H9 (cell line): ENCODE results near the gene GRB7. TPM values are rescaled to one million over a fixed set of nuclear protein-coding genes. Genes with fewer than 3 reads are reported as not detected.
A peak's percentile ranks its signal among the peaks of the same experiment; 100 is the strongest.

Experiments used
- DNase-seq: peaks from one replicate; pipeline ENCODE4 v3.0.0-alpha.2; 2017
- H2AFZ ChIP-seq: one replicate; pipeline ENCODE4 v1.6.1; 2013; ENCODE audit warnings: mild to moderate bottlenecking, low read length, control low read depth, moderate library complexity
- H2AK5ac ChIP-seq: 2 replicates; pipeline ENCODE4 v1.6.1; 2013; ENCODE audit warnings: low read length, control low read depth, mixed read lengths; ENCODE audit not compliant: insufficient read length
- H2BK120ac ChIP-seq: one replicate; pipeline ENCODE4 v1.6.1; 2013; ENCODE audit warnings: low read depth, mild to moderate bottlenecking, low read length, control low read depth, inconsistent platforms; ENCODE audit not compliant: poor library complexity, severe bottlenecking
- H2BK12ac ChIP-seq: 2 replicates; pipeline ENCODE4 v1.6.1; 2013; ENCODE audit warnings: low read length, control low read depth, mixed read lengths, low read depth; ENCODE audit not compliant: insufficient read length
- H2BK15ac ChIP-seq: 2 replicates; pipeline ENCODE4 v1.6.1; 2013; ENCODE audit warnings: low read depth, low read length, control low read depth
- H2BK20ac ChIP-seq: one replicate; pipeline ENCODE4 v1.6.1; 2013; ENCODE audit warnings: low read depth, mild to moderate bottlenecking, low read length, control low read depth, inconsistent platforms; ENCODE audit not compliant: poor library complexity, severe bottlenecking
- H2BK5ac ChIP-seq: 2 replicates; pipeline ENCODE4 v1.6.1; 2013; ENCODE audit warnings: low read length, control low read depth, mixed read lengths; ENCODE audit not compliant: insufficient read length
- H3K14ac ChIP-seq: 2 replicates; pipeline ENCODE4 v1.6.1; 2013; ENCODE audit warnings: low read length, control low read depth; ENCODE audit not compliant: insufficient read depth
- H3K18ac ChIP-seq: 2 replicates; pipeline ENCODE4 v1.6.1; 2013; ENCODE audit warnings: low read depth, mild to moderate bottlenecking, mixed read lengths, low read length, control low read depth; ENCODE audit not compliant: insufficient read length
- H3K23ac ChIP-seq: 2 replicates; pipeline ENCODE4 v1.6.1; 2013; ENCODE audit warnings: low read length, control low read depth, mixed read lengths, low read depth; ENCODE audit not compliant: insufficient read length
- H3K23me2 ChIP-seq: 2 replicates; pipeline ENCODE4 v1.6.1; 2013; ENCODE audit warnings: low read depth, mild to moderate bottlenecking, mixed read lengths, low read length, control low read depth; ENCODE audit not compliant: insufficient read length, poor library complexity, severe bottlenecking
- H3K27ac ChIP-seq: 2 replicates; pipeline ENCODE4 v1.5.1; 2013; ENCODE audit warnings: low read length, control low read depth, mixed read lengths, low read depth; ENCODE audit not compliant: insufficient read length
- H3K27me3 ChIP-seq: 2 replicates; pipeline ENCODE4 v1.6.1; 2013; ENCODE audit warnings: low read length, control low read depth, inconsistent platforms; ENCODE audit not compliant: insufficient read depth
- H3K4ac ChIP-seq: 2 replicates; pipeline ENCODE4 v1.6.1; 2013; ENCODE audit warnings: low read depth, mild to moderate bottlenecking, control low read depth, inconsistent platforms, low read length, moderate library complexity
- H3K4me1 ChIP-seq: 2 replicates; pipeline ENCODE4 v1.6.1; 2013; ENCODE audit warnings: low read length, control low read depth, inconsistent platforms; ENCODE audit not compliant: insufficient read depth
- H3K4me2 ChIP-seq: 2 replicates; pipeline ENCODE4 v1.6.1; 2013; ENCODE audit warnings: low read length, control low read depth, mixed read lengths; ENCODE audit not compliant: insufficient read length, insufficient read depth
- H3K56ac ChIP-seq: 2 replicates; pipeline ENCODE4 v1.6.1; 2013; ENCODE audit warnings: low read depth, mild to moderate bottlenecking, mixed read lengths, low read length, control low read depth; ENCODE audit not compliant: insufficient read length
- H3K79me1 ChIP-seq: 2 replicates; pipeline ENCODE4 v1.6.1; 2013; ENCODE audit warnings: low read depth, mild to moderate bottlenecking, moderate library complexity, low read length, control low read depth, inconsistent platforms; ENCODE audit not compliant: insufficient read depth, poor library complexity, severe bottlenecking
- H3K79me2 ChIP-seq: 2 replicates; pipeline ENCODE4 v1.6.1; 2013; ENCODE audit warnings: low read length, control low read depth, inconsistent platforms; ENCODE audit not compliant: insufficient read depth
- H3K9ac ChIP-seq: 2 replicates; pipeline ENCODE4 v1.6.1; 2013; ENCODE audit warnings: low read length, control low read depth, mixed read lengths; ENCODE audit not compliant: insufficient read length; ENCODE audit errors: extremely low read depth
- H3K9me3 ChIP-seq: one replicate; pipeline ENCODE4 v1.6.1; 2013; ENCODE audit warnings: low read depth, low read length, inconsistent platforms; ENCODE audit not compliant: control insufficient read depth
- H3T11ph ChIP-seq: one replicate; pipeline ENCODE4 v1.6.1; 2013; ENCODE audit warnings: mild to moderate bottlenecking, low read length, control low read depth, inconsistent platforms
- H4K20me1 ChIP-seq: one replicate; pipeline ENCODE4 v1.6.1; 2013; ENCODE audit not compliant: control insufficient read depth, insufficient read length, insufficient read depth
- H4K5ac ChIP-seq: 2 replicates; pipeline ENCODE4 v1.6.1; 2013; ENCODE audit warnings: low read depth, mild to moderate bottlenecking, mixed read lengths, low read length, control low read depth; ENCODE audit not compliant: insufficient read length
- H4K8ac ChIP-seq: replicated peaks from 2 replicates; pipeline ENCODE4 v1.6.1; 2013; ENCODE audit warnings: low read length, control low read depth, mixed read lengths, low read depth; ENCODE audit not compliant: insufficient read length
- H4K91ac ChIP-seq: 2 replicates; pipeline ENCODE4 v1.6.1; 2013; ENCODE audit warnings: low read depth, mild to moderate bottlenecking, moderate library complexity, mixed read lengths, low read length, control low read depth; ENCODE audit not compliant: insufficient read length
- H3K27ac Mint-ChIP-seq, 3 experiments: 2 replicates in 2 of 3; 3 replicates in 1 of 3; pipeline ENCODE4 v1.8.0; 2020 to 2021; ENCODE audit warnings: mixed read lengths in 3 of 3, mild to moderate bottlenecking in 1 of 3, moderate library complexity in 1 of 3
- H3K27me3 Mint-ChIP-seq: 2 replicates; pipeline ENCODE4 v1.8.0; 2021; ENCODE audit warnings: low read depth, mild to moderate bottlenecking, moderate library complexity, mixed read lengths
- H3K36me3 Mint-ChIP-seq, 3 experiments: 2 replicates in 2 of 3; 3 replicates in 1 of 3; pipeline ENCODE4 v1.8.0; 2020 to 2021; ENCODE audit warnings: low read depth in 3 of 3, mixed read lengths in 3 of 3; ENCODE audit not compliant: insufficient read depth in 1 of 3
- H3K4me1 Mint-ChIP-seq, 2 experiments: 2 replicates each; pipeline ENCODE4 v1.8.0; 2020; ENCODE audit warnings: mixed read lengths in 2 of 2
- H3K4me3 Mint-ChIP-seq, 2 experiments: 2 replicates in 1 of 2; 3 replicates in 1 of 2; pipeline ENCODE4 v1.8.0; 2020 to 2021; ENCODE audit warnings: mild to moderate bottlenecking in 2 of 2, mixed read lengths in 2 of 2, moderate library complexity in 1 of 2
- H3K9me3 Mint-ChIP-seq, 2 experiments: 2 replicates in 1 of 2; 3 replicates in 1 of 2; pipeline ENCODE4 v1.8.0; 2020; ENCODE audit warnings: mild to moderate bottlenecking in 2 of 2, mixed read lengths in 2 of 2, moderate library complexity in 1 of 2
- CTCF ChIP-seq: fragments of 200-600 bp; sonication (generic); conservative IDR thresholded peaks from 3 replicates; pipeline ENCODE4 v1.8.0; 2021; ENCODE audit warnings: antibody characterized with exemption, mild to moderate bottlenecking
- WGBS: extraction: QIAGEN DNeasy Blood & Tissue Kit; methylation state at CpG from one replicate; pipeline ENCODE4 v1.1.7; 2013; ENCODE audit warnings: missing lambda C conversion rate, low lambda C conversion rate, mixed read lengths; ENCODE audit not compliant: insufficient read length; ENCODE audit errors: extremely low coverage; 5-methylcytosine and 5-hydroxymethylcytosine counted together
- total RNA-seq: library from RNA; stranded (reverse); gene quantifications from 2 replicates; pipeline ENCODE4 v1.2.1, GENCODE V29; 2021

GRB7 gene
- total RNA-seq, 1 experiment from 2014 or later = 55.0 TPM

DNA sequence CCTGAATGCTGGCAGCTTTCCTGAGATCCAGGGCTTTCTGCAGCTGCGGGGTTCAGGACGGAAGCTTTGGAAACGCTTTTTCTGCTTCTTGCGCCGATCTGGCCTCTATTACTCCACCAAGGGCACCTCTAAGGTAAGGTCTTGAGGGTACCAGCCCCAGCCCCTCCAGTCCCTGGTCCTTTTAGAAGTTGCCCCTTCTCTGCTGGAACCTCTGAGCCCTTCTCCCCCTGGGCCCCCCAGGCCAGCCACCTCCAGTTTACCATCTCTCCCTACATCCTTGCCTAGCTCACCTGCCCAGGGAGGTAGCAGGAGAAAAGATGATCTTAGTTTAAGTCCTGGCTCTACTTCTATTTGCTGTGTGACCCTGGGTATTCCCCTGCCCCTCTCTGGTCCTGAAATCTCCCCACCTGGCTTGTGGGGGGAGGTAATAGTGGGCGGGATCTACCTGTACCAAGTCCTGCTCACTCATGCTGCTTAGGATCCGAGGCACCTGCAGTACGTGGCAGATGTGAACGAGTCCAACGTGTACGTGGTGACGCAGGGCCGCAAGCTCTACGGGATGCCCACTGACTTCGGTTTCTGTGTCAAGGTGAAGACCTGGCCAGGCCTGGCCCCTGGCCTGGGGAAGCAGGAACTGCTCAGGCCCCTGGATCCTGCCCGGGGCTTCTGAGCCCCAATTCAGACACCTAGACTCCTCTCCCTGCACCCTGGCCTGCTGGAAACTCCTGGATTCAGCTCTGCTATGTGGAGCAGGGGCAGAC is 6.5 kb downstream of the GRB7 start:
- H3K14ac ChIP-seq = no peak overlapping the region
- no peak overlapping the region for H2BK120ac ChIP-seq
- H3K27ac ChIP-seq = no peak overlapping the region
- H2BK20ac ChIP-seq = no peak overlapping the region
- peaks cover 16% of the 10 kb centered on the region for H3K23me2 ChIP-seq
- no peak for TF ChIP-seq CTCF
- H2BK12ac ChIP-seq = no peak overlapping the region
- no peak overlapping the region for H2AK5ac ChIP-seq
- no peaks in the 10 kb centered on the region for H3K79me1 ChIP-seq
- H4K8ac ChIP-seq = no peak overlapping the region
- no CpG with 5 or more reads among the region's 16 CpGs for WGBS
- H4K20me1 ChIP-seq = no peaks in the 10 kb centered on the region
- no peak overlapping the region for H3K56ac ChIP-seq
- no peak for DNase-seq
- no peak overlapping the region for H2AFZ ChIP-seq
- Mint-ChIP-seq H3K9me3 (no peaks in the 10 kb centered on the region), H3K27me3 (no peaks in the 10 kb centered on the region), H3K36me3 (peaks cover 13 to 57% (median 50%) of the 10 kb centered on the region in 3 experiments; a peak in 6 of 7 replicates), H3K4me3 (no peak overlapping the region), H3K4me1 (peaks cover 19 to 21% of the 10 kb centered on the region in 2 experiments), H3K27ac (peak overlapping the region in 1 of 3 experiments; percentile 47; a peak in 1 of 7 replicates)
- H3K4me1 ChIP-seq = peaks cover 3% of the 10 kb centered on the region; the same call in 1 of the 2 replicates
- no peak overlapping the region for H3T11ph ChIP-seq
- no peak overlapping the region for H2BK15ac ChIP-seq
- no peaks in the 10 kb centered on the region for H3K9me3 ChIP-seq
- H4K91ac ChIP-seq = no peak overlapping the region
- H3K18ac ChIP-seq = no peak overlapping the region
- H3K4me2 ChIP-seq = no peak overlapping the region
- H3K79me2 ChIP-seq = peaks cover 2% of the 10 kb centered on the region; the same call in 1 of the 2 replicates
- no peak overlapping the region for H4K5ac ChIP-seq
- H3K23ac ChIP-seq = no peak overlapping the region
- H3K27me3 ChIP-seq = no peaks in the 10 kb centered on the region
- no peak overlapping the region for H3K4ac ChIP-seq
- no peak overlapping the region for H2BK5ac ChIP-seq
- no peak overlapping the region for H3K9ac ChIP-seq
